Measurements from ENCODE around the gene SPP1.

GRCh38 chr4:87978681-87979080, 3.2 kb downstream of the SPP1 start:
- TF ChIP-seq EZH2 (IDR thresholded peaks at IDR 0.05) = no peak
- TF ChIP-seq POLR2AphosphoS5 (IDR thresholded peaks at IDR 0.05; ENCODE audit: borderline replicate concordance, low read depth, low read length) = no peak

All from SK-N-MC (cell line).